Spleen (tissue), 7 donors: ENCODE measurements around the gene RPS6KA2.

Experiments
- POLR2A ChIP-seq, 3 donors: fragments of 450-650 bp; IDR thresholded peaks; one replicate each; pipeline ENCODE4 v1.5.1; 2017; ENCODE audit warnings: antibody characterized with exemption in 3 of 3, mild to moderate bottlenecking in 1 of 3
- POLR2AphosphoS5 ChIP-seq, 3 donors: sonication (generic); formaldehyde crosslinking; IDR thresholded peaks; one replicate each; pipeline ENCODE4 v1.5.1; 2017; ENCODE audit warnings: antibody characterized with exemption in 3 of 3
- TF ChIP-seq, protein P1 (sequence below), 11 experiments: fragments of 200-600 bp in 7 of 11; fragments of 450-650 bp in 4 of 11; sonication (generic) in 4 of 11; IDR thresholded peaks in 8 of 11; conservative IDR thresholded peaks in 3 of 11; 1 replicate in 7 of 11; 2 replicates in 4 of 11; pipeline versions ENCODE4 v1.4.0 to v1.8.0; 2016 to 2021; ENCODE audit warnings: antibody characterized with exemption in 11 of 11, inconsistent platforms in 4 of 11, mild to moderate bottlenecking in 1 of 11
- donor health status: DM: no; HTN: no; CAD: no; lungs with moderate emphysema.
- donor health status: DM: no; HTN: no; CAD: no.
- donor health status: DM: no; HTN: no; CAD: no.

DNA sequence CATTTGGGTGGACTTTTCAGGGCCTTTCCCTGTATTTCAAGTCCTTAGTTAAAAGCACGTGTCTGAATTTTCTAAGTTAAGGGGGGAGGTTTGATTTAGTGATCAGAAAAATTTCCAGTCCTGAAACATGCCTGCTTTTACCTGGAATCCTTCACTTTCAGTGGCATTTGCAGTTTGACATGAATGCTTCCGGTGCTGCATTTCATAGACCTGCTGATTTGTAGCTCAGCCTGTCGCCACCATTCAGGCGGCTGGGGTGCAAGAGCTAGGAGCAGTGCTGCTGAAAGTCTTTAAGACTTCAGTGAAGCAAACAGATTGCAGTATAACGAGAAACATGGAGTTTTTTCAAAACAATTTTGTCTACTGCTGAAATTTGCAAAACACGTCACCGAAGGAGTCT is 14.0 kb downstream of the RPS6KA2 start:
- TF ChIP-seq, protein P1, sequence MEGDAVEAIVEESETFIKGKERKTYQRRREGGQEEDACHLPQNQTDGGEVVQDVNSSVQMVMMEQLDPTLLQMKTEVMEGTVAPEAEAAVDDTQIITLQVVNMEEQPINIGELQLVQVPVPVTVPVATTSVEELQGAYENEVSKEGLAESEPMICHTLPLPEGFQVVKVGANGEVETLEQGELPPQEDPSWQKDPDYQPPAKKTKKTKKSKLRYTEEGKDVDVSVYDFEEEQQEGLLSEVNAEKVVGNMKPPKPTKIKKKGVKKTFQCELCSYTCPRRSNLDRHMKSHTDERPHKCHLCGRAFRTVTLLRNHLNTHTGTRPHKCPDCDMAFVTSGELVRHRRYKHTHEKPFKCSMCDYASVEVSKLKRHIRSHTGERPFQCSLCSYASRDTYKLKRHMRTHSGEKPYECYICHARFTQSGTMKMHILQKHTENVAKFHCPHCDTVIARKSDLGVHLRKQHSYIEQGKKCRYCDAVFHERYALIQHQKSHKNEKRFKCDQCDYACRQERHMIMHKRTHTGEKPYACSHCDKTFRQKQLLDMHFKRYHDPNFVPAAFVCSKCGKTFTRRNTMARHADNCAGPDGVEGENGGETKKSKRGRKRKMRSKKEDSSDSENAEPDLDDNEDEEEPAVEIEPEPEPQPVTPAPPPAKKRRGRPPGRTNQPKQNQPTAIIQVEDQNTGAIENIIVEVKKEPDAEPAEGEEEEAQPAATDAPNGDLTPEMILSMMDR (IDR thresholded peaks at IDR 0.05 in 8 of 11, conservative IDR thresholded peaks at IDR 0.05 in 3 of 11) = no peak
- TF ChIP-seq POLR2AphosphoS5 (IDR thresholded peaks at IDR 0.05) (no peak), POLR2A (IDR thresholded peaks at IDR 0.05) (no peak)
